ENCODE results near the gene HS6ST3.
"Not testable (repeated sequence)": the region's sequence is repeated elsewhere in the genome, so short reads cannot be mapped to it uniquely, and the experiment has no call there.

HS6ST3 gene

GRCh38 chr13:96089749-96090239 is at the start of gene HS6ST3:
Gene HS6ST3, plus strand, starts transcription at chr13:96090107.
- no peak for DNase-seq (ENCODE audit: low read depth in 2 of 3, low spot score in 2 of 3)

GRCh38 chr13:96041326-96042110 is 48.4 kb upstream of the HS6ST3 start:
- DNase-seq (ENCODE audit: low read depth in 2 of 3, low spot score in 2 of 3) = no peak

GRCh38 chr13:96044238-96044637 is 45.7 kb upstream of the HS6ST3 start:
- DNase-seq (ENCODE audit: low read depth in 2 of 3, low spot score in 2 of 3) = no peak

- not testable (repeated sequence) for DNase-seq (ENCODE audit: low read depth in 2 of 3, low spot score in 2 of 3)
These were observed 43.3 kb upstream of the HS6ST3 start for GRCh38 chr13:96046449-96047126.

GRCh38 chr13:96050955-96051354 is 39.0 kb upstream of the HS6ST3 start:
- DNase-seq (ENCODE audit: low read depth in 2 of 3, low spot score in 2 of 3) = not testable (repeated sequence)

GRCh38 chr13:96051491-96051890 is 38.4 kb upstream of the HS6ST3 start:
- not testable (repeated sequence) for DNase-seq (ENCODE audit: low read depth in 2 of 3, low spot score in 2 of 3)

GRCh38 chr13:96051946-96052345 is 38.0 kb upstream of the HS6ST3 start:
- DNase-seq (ENCODE audit: low read depth in 2 of 3, low spot score in 2 of 3) = not testable (repeated sequence)

GRCh38 chr13:96052656-96053002 is 37.3 kb upstream of the HS6ST3 start:
- no peak for DNase-seq (ENCODE audit: low read depth in 2 of 3, low spot score in 2 of 3)

- DNase-seq (ENCODE audit: low read depth in 2 of 3, low spot score in 2 of 3) = no peak
These were observed 36.8 kb upstream of the HS6ST3 start, which contains the start of gene UGGT2 for GRCh38 chr13:96053003-96053703. Gene UGGT2, minus strand, starts transcription at chr13:96053401. Its CDS starts 89 bp downstream, at chr13:96053312.

GRCh38 chr13:96065849-96066248 is 24.1 kb upstream of the HS6ST3 start:
- no peak for DNase-seq (ENCODE audit: low read depth in 2 of 3, low spot score in 2 of 3)

- DNase-seq (ENCODE audit: low read depth in 2 of 3, low spot score in 2 of 3) = no peak
These were observed 21.2 kb upstream of the HS6ST3 start for GRCh38 chr13:96068729-96069128.

GRCh38 chr13:96071504-96071903 is 18.4 kb upstream of the HS6ST3 start:
- DNase-seq (ENCODE audit: low read depth in 2 of 3, low spot score in 2 of 3) = no peak

GRCh38 chr13:96072392-96072791 is 17.5 kb upstream of the HS6ST3 start:
- DNase-seq (ENCODE audit: low read depth in 2 of 3, low spot score in 2 of 3) = no peak

GRCh38 chr13:96075953-96076543 is 13.9 kb upstream of the HS6ST3 start:
- no peak for DNase-seq (ENCODE audit: low read depth in 2 of 3, low spot score in 2 of 3)

GRCh38 chr13:96080676-96081075 is 9.2 kb upstream of the HS6ST3 start:
- no peak for DNase-seq (ENCODE audit: low read depth in 2 of 3, low spot score in 2 of 3)

GRCh38 chr13:96081888-96082287 is 8.0 kb upstream of the HS6ST3 start:
- DNase-seq (ENCODE audit: low read depth in 2 of 3, low spot score in 2 of 3) = no peak

- no peak for DNase-seq (ENCODE audit: low read depth in 2 of 3, low spot score in 2 of 3)
These were observed 7.3 kb upstream of the HS6ST3 start for GRCh38 chr13:96082640-96083039.

- DNase-seq (ENCODE audit: low read depth in 2 of 3, low spot score in 2 of 3) = no peak
These were observed 3.2 kb upstream of the HS6ST3 start for GRCh38 chr13:96086736-96087135.

GRCh38 chr13:96089139-96089538 is 768 bp upstream of the HS6ST3 start:
- DNase-seq (ENCODE audit: low read depth in 2 of 3, low spot score in 2 of 3) = no peak

GRCh38 chr13:96090240-96091101 is 564 bp downstream of the HS6ST3 start:
- no peak for DNase-seq (ENCODE audit: low read depth in 2 of 3, low spot score in 2 of 3)

Data from activated CD8-positive, alpha-beta memory T cell treated with anti-CD3 and anti-CD28 coated beads for 48 hours (primary cell).